Kidney (tissue), 14 donors: Measurements from ENCODE around the gene MED29. TPM values are rescaled to one million over a fixed set of nuclear protein-coding genes. Genes with fewer than 3 reads are reported as not detected.
A peak's percentile ranks its signal among the peaks of the same experiment; 100 is the strongest.

Experiments
- DNase-seq, 5 donors: peaks; one replicate each; pipeline ENCODE4 v3.0.0-alpha.2; 2013 to 2020
- FAIRE-seq: peaks from 2 replicates; lab custom pipeline; 2012; peaks lifted over from hg19 to GRCh38; lab: Jason Lieb, UNC
- H3K27ac ChIP-seq, 2 donors: one replicate each; pipeline ENCODE4 v1.7.0; 2013; ENCODE audit warnings: low read depth in 2 of 2, low read length in 2 of 2, inconsistent platforms in 1 of 2
- H3K27me3 ChIP-seq: one replicate; pipeline ENCODE4 v1.7.1; 2013; ENCODE audit warnings: low read length, inconsistent platforms; ENCODE audit not compliant: control insufficient read depth, insufficient read depth
- H3K36me3 ChIP-seq, 3 donors: one replicate each; pipeline versions ENCODE4 v1.7.0 to v1.7.1; 2013; ENCODE audit warnings: low read length in 3 of 3, control low read depth in 1 of 3, inconsistent platforms in 1 of 3; ENCODE audit not compliant: insufficient read depth in 3 of 3, control insufficient read depth in 2 of 3
- H3K4me1 ChIP-seq, 3 donors: one replicate each; pipeline versions ENCODE4 v1.7.0 to v1.7.1; 2013; ENCODE audit warnings: low read length in 3 of 3, inconsistent platforms in 1 of 3, low read depth in 1 of 3; ENCODE audit not compliant: control insufficient read depth in 2 of 3, insufficient read depth in 2 of 3
- H3K4me3 ChIP-seq, 3 donors: one replicate each; pipeline versions ENCODE4 v1.7.0 to v1.8.1; 2013; ENCODE audit warnings: low read length in 3 of 3, control low read depth in 1 of 3, inconsistent platforms in 1 of 3
- H3K9ac ChIP-seq, 3 donors: one replicate each; pipeline versions ENCODE4 v1.7.0 to v1.7.1; 2013; ENCODE audit warnings: low read length in 3 of 3, control low read depth in 1 of 3, inconsistent platforms in 1 of 3
- H3K9me3 ChIP-seq, 3 donors: one replicate each; pipeline versions ENCODE4 v1.7.0 to v1.7.1; 2013; ENCODE audit warnings: low read length in 3 of 3, control low read depth in 1 of 3, inconsistent platforms in 1 of 3; ENCODE audit not compliant: control insufficient read depth in 2 of 3, insufficient read depth in 1 of 3
- CTCF ChIP-seq: IDR thresholded peaks from 3 replicates; pipeline ENCODE4 v1.5.1; 2012; ENCODE audit warnings: mild to moderate bottlenecking, moderate library complexity, borderline replicate concordance; ENCODE audit not compliant: insufficient read depth; ENCODE audit errors: extremely low read depth
- intact Hi-C: fragments of 100-400 bp; cut with DNase I; formaldehyde crosslinking; loops from one replicate; pipeline ENCODE4 v1.11.1; 2022
- polyA plus RNA-seq: library from polyadenylated mRNA; stranded (reverse); fragments of 350-450 nt; fragmentation: Illumina TruSeq; extraction: RNeasy Lipid Tissue Mini Kit (QIAGEN cat#74804); gene quantifications from one replicate; pipeline ENCODE4 v1.2.3, GENCODE V29; 2014; ENCODE audit warnings: low read depth, low replicate concordance; ENCODE audit not compliant: insufficient read depth
- total RNA-seq: library from RNA; stranded (reverse); fragmentation: NEBNext Ultra II Directional; extraction: Animal tissue kit (Norgen Biotek cat#: 25700); gene quantifications from one replicate; pipeline ENCODE4 v1.2.1, GENCODE V29; 2021
- donor health status: control.
- donor health status: control.
- donor health status: control.
- donor health status: control.
- donor health status: control.
- donor health status: DM: yes; HTN: yes; CAD: no.
- donor health status: Normal renal cell carcinoma (clear cell type).

MED29 gene
- total and polyA plus RNA-seq, 2 donors from 2014 or later, result 32.4 to 50.4 TPM

GRCh38 chr19:39411081-39411831 lies 20.1 kb downstream of the MED29 start:
- Histone ChIP-seq H3K9ac (peak overlapping the region; percentile 19 to 77 (median 38)), H3K4me1 (peaks cover 14 to 26% (median 20%) of the 10 kb centered on the region in 3 donors), H3K36me3 (peaks cover 0 to 22% (median 6%) of the 10 kb centered on the region in 3 donors), H3K4me3 (peak overlapping the region; percentile 55 to 99 (median 66)), H3K27ac (peak overlapping the region; percentile 95 to 98), H3K27me3 (no peaks in the 10 kb centered on the region), H3K9me3 (no peaks in the 10 kb centered on the region)
- FAIRE-seq (no peak), DNase-seq (peak in 3 of 5 donors; percentile 46 to 81 (median 64))
- intact Hi-C loops, result no loop called here
- TF ChIP-seq CTCF, result no peak

- Histone ChIP-seq H3K9ac (peak overlapping the region in 2 of 3 donors; percentile 38 to 77), H3K27ac (peak overlapping the region; percentile 95 to 98), H3K4me3 (peak overlapping the region; percentile 16 to 99 (median 55)), H3K36me3 (peaks cover 0 to 21% (median 6%) of the 10 kb centered on the region in 3 donors), H3K4me1 (peaks cover 14 to 26% (median 19%) of the 10 kb centered on the region in 3 donors), H3K27me3 (no peaks in the 10 kb centered on the region), H3K9me3 (no peaks in the 10 kb centered on the region)
- FAIRE-seq (no peak), DNase-seq (peak in 4 of 5 donors; percentile 91 to 96 (median 95))
- peak; percentile 91 for TF ChIP-seq CTCF
- intact Hi-C loops, result no loop called here
Measured at GRCh38 chr19:39411832-39412099, 20.6 kb downstream of the MED29 start.

- peak; percentile 98 for FAIRE-seq
- peak; percentile 99 to 100 (median 100) for DNase-seq
- Histone ChIP-seq H3K27ac (peak within 1 kb of the TSS; percentile 95 to 98), H3K9ac (peak within 1 kb of the TSS; percentile 37 to 77 (median 57)), H3K36me3 (peaks cover 0 to 16% (median 6%) of the 10 kb centered on the region in 3 donors), H3K4me1 (peaks cover 14 to 26% (median 19%) of the 10 kb centered on the region in 3 donors), H3K27me3 (no peaks in the 10 kb centered on the region), H3K9me3 (no peaks in the 10 kb centered on the region), H3K4me3 (peak within 1 kb of the TSS; percentile 51 to 99 (median 80))
- intact Hi-C loops, result no loop called here
- peak; percentile 63 for TF ChIP-seq CTCF
Measured at GRCh38 chr19:39412100-39412866, 21.1 kb downstream of the MED29 start, which contains the start of gene PLEKHG2. PLEKHG2 (plus strand) TSS chr19:39412669; CDS start chr19:39414087, 1,418 bp downstream.
